HepG2 (cell line): ENCODE measurements around the gene TWF1. TPM values are rescaled to one million over a fixed set of nuclear protein-coding genes. Genes with fewer than 3 reads are reported as not detected.

Source experiments
- CREB1 ChIP-seq, 2 experiments: fragments of 450-650 bp in 1 of 2; IDR thresholded peaks; 2 replicates each; pipeline ENCODE4 v1.6.1; 2016 to 2017; ENCODE audit warnings: control low read depth in 1 of 2, mild to moderate bottlenecking in 1 of 2, missing compliant biosample characterization in 1 of 2, missing genetic modification characterization in 1 of 2
- E2F5 ChIP-seq: sonication (generic); formaldehyde crosslinking; conservative IDR thresholded peaks from 2 replicates; pipeline ENCODE4 v1.4.0; 2020; ENCODE audit warnings: missing genetic modification reagents
- GATAD1 ChIP-seq: IDR thresholded peaks from 2 replicates; pipeline ENCODE4 v1.6.1; 2016; ENCODE audit warnings: missing genetic modification reagents, missing compliant biosample characterization
- HOXD1 ChIP-seq: sonication (generic); formaldehyde crosslinking; IDR thresholded peaks from 2 replicates; pipeline ENCODE4 v1.5.0; 2020; ENCODE audit warnings: missing genetic modification reagents
- IRF2 ChIP-seq: IDR thresholded peaks from 2 replicates; pipeline ENCODE4 v1.6.1; 2018; ENCODE audit warnings: missing genetic modification reagents, missing compliant biosample characterization
- JUND ChIP-seq: sonication (generic); formaldehyde crosslinking; IDR thresholded peaks from 2 replicates; pipeline ENCODE4 v1.8.0; 2022; ENCODE audit warnings: mild to moderate bottlenecking, missing genetic modification reagents
- SPEN ChIP-seq: sonication (generic); formaldehyde crosslinking; IDR thresholded peaks from 2 replicates; pipeline ENCODE4 v1.5.1; 2020; ENCODE audit warnings: low read depth, mild to moderate bottlenecking, missing genetic modification reagents
- SRSF4 ChIP-seq: fragments of 200-400 bp; formaldehyde crosslinking; IDR thresholded peaks from one replicate; pipeline ENCODE4 v1.6.1; 2018; ENCODE audit warnings: mild to moderate bottlenecking, low read depth, low read length, moderate library complexity; ENCODE audit not compliant: poor library complexity, severe bottlenecking
- THAP11 ChIP-seq: IDR thresholded peaks from 2 replicates; pipeline ENCODE4 v1.6.1; 2016; ENCODE audit warnings: missing biosample characterization, missing genetic modification reagents
- ZNF235 ChIP-seq: sonication (generic); formaldehyde crosslinking; IDR thresholded peaks from 2 replicates; pipeline ENCODE4 v1.8.1; 2023; ENCODE audit warnings: mild to moderate bottlenecking, missing genetic modification reagents, borderline replicate concordance
- ZNF253 ChIP-seq: sonication (generic); formaldehyde crosslinking; IDR thresholded peaks from 2 replicates; pipeline ENCODE4 v1.8.0; 2022; ENCODE audit warnings: mild to moderate bottlenecking, missing genetic modification reagents, borderline replicate concordance
- ZNF276 ChIP-seq: sonication (generic); formaldehyde crosslinking; IDR thresholded peaks from 2 replicates; pipeline ENCODE4 v1.4.0; 2020; ENCODE audit warnings: mild to moderate bottlenecking, low read depth, missing genetic modification reagents
- ZNF747 ChIP-seq: sonication (generic); formaldehyde crosslinking; IDR thresholded peaks from 2 replicates; pipeline ENCODE4 v1.8.1; 2023; ENCODE audit warnings: missing genetic modification reagents, mild to moderate bottlenecking, borderline replicate concordance
- ZNF768 ChIP-seq: sonication (generic); formaldehyde crosslinking; IDR thresholded peaks from 2 replicates; pipeline ENCODE4 v1.4.0; 2020; ENCODE audit warnings: missing genetic modification reagents
- ZSCAN22 ChIP-seq: sonication (generic); formaldehyde crosslinking; IDR thresholded peaks from 2 replicates; pipeline ENCODE4 v1.4.0; 2020; ENCODE audit warnings: mild to moderate bottlenecking, missing genetic modification reagents
- polyA plus RNA-seq, 8 experiments: library from polyadenylated mRNA; depleted of rRNA in 3 of 8; stranded (reverse) in 7 of 8; unstranded in 1 of 8; fragments of >200 nt; fragmentation: Illumina TruSeq in 4 of 8; extraction: Trizol in 4 of 8; gene quantifications; 2 replicates each; pipeline versions ENCODE4 v1.2.1 to v1.2.3, GENCODE V29; 2011 to 2016; ENCODE audit warnings: low read depth in 4 of 8, missing spikeins in 1 of 8, mixed read lengths in 1 of 8; ENCODE audit not compliant: insufficient read depth in 1 of 8
- total RNA-seq, 5 experiments: library from RNA; depleted of rRNA; stranded (reverse); fragments of >200 nt; fragmentation: Illumina TruSeq; extraction: Trizol; gene quantifications; 2 replicates each; pipeline ENCODE4 v1.2.3, GENCODE V29; 2016; ENCODE audit warnings: low read depth in 1 of 5
- TF ChIP-seq, protein P1 (sequence below): sonication (generic); formaldehyde crosslinking; IDR thresholded peaks from 2 replicates; pipeline ENCODE4 v1.5.0; 2020; ENCODE audit warnings: mild to moderate bottlenecking, missing genetic modification reagents, borderline replicate concordance
- TF ChIP-seq, protein P2 (sequence below): sonication (generic); formaldehyde crosslinking; IDR thresholded peaks from 2 replicates; pipeline ENCODE4 v1.4.0; 2020; ENCODE audit warnings: mild to moderate bottlenecking, missing genetic modification reagents, borderline replicate concordance

The TWF1 gene
- total and polyA plus RNA-seq, 2 of the 13 experiments (the other 11 are each of a cell fraction or from before 2014, with no cell fraction given), result 32.3 to 85.5 TPM

- TF ChIP-seq, protein P1, sequence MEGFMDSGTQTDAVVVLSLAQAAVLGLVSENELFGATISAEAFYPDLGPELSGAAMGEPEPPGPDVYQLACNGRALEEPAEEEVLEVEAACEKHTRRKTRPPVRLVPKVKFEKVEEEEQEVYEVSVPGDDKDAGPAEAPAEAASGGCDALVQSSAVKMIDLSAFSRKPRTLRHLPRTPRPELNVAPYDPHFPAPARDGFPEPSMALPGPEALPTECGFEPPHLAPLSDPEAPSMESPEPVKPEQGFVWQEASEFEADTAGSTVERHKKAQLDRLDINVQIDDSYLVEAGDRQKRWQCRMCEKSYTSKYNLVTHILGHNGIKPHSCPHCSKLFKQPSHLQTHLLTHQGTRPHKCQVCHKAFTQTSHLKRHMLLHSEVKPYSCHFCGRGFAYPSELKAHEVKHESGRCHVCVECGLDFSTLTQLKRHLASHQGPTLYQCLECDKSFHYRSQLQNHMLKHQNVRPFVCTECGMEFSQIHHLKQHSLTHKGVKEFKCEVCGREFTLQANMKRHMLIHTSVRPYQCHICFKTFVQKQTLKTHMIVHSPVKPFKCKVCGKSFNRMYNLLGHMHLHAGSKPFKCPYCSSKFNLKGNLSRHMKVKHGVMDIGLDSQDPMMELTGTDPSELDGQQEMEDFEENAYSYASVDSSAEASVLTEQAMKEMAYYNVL (CRISPR knock-in tag), result no peak
- TF ChIP-seq E2F5 (CRISPR knock-in tag), result no peak
- peak; percentile 61 for TF ChIP-seq SPEN (CRISPR knock-in tag)
- no peak for TF ChIP-seq ZNF235 (CRISPR knock-in tag)
- TF ChIP-seq IRF2, result no peak; the same call in 1 of the 2 replicates
- TF ChIP-seq HOXD1 (CRISPR knock-in tag), result no peak
- TF ChIP-seq ZNF253, result no peak; the same call in 1 of the 2 replicates
- TF ChIP-seq ZNF768, result no peak; the same call in 1 of the 2 replicates
- no peak for TF ChIP-seq SRSF4
- 0 out of 2 replicates have a peak, but pooled peaks have one; percentile 9 for TF ChIP-seq THAP11 (CRISPR knock-in tag)
- no peak for TF ChIP-seq CREB1 (IDR thresholded peaks at IDR 0.05)
- TF ChIP-seq CREB1 (CRISPR knock-in tag; IDR thresholded peaks at IDR 0.05), result no peak
- 0 out of 2 replicates have a peak, but pooled peaks have one; percentile 64 for TF ChIP-seq ZNF276 (CRISPR knock-in tag)
- TF ChIP-seq ZNF747 (CRISPR knock-in tag), result no peak
- TF ChIP-seq JUND, result no peak; the same call in 1 of the 2 replicates
- TF ChIP-seq ZSCAN22 (CRISPR knock-in tag), result 0 out of 2 replicates have a peak, but pooled peaks have one; percentile 32
- no peak for TF ChIP-seq GATAD1
- TF ChIP-seq, protein P2, sequence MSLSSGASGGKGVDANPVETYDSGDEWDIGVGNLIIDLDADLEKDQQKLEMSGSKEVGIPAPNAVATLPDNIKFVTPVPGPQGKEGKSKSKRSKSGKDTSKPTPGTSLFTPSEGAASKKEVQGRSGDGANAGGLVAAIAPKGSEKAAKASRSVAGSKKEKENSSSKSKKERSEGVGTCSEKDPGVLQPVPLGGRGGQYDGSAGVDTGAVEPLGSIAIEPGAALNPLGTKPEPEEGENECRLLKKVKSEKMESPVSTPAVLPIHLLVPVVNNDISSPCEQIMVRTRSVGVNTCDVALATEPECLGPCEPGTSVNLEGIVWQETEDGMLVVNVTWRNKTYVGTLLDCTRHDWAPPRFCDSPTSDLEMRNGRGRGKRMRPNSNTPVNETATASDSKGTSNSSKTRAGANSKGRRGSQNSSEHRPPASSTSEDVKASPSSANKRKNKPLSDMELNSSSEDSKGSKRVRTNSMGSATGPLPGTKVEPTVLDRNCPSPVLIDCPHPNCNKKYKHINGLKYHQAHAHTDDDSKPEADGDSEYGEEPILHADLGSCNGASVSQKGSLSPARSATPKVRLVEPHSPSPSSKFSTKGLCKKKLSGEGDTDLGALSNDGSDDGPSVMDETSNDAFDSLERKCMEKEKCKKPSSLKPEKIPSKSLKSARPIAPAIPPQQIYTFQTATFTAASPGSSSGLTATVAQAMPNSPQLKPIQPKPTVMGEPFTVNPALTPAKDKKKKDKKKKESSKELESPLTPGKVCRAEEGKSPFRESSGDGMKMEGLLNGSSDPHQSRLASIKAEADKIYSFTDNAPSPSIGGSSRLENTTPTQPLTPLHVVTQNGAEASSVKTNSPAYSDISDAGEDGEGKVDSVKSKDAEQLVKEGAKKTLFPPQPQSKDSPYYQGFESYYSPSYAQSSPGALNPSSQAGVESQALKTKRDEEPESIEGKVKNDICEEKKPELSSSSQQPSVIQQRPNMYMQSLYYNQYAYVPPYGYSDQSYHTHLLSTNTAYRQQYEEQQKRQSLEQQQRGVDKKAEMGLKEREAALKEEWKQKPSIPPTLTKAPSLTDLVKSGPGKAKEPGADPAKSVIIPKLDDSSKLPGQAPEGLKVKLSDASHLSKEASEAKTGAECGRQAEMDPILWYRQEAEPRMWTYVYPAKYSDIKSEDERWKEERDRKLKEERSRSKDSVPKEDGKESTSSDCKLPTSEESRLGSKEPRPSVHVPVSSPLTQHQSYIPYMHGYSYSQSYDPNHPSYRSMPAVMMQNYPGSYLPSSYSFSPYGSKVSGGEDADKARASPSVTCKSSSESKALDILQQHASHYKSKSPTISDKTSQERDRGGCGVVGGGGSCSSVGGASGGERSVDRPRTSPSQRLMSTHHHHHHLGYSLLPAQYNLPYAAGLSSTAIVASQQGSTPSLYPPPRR, result no peak
Measured at GRCh38 chr12:43835656-43836474, 29.7 kb upstream of the TWF1 start, which contains the start of gene TMEM117 (continued).
